ENCODE measurements around the gene AQP1.

- no peak for TF ChIP-seq CTCF (conservative IDR thresholded peaks at IDR 0.05; ENCODE audit: low read depth, low read length)
- no peak for TF ChIP-seq EZH2 (IDR thresholded peaks at IDR 0.05; ENCODE audit: borderline replicate concordance, low read depth, low read length, poor library complexity, severe bottlenecking)
Observed at GRCh38 chr7:30925117-30925516, 13.5 kb downstream of the AQP1 start.
